ENCODE data around the gene SPP1.

DNA sequence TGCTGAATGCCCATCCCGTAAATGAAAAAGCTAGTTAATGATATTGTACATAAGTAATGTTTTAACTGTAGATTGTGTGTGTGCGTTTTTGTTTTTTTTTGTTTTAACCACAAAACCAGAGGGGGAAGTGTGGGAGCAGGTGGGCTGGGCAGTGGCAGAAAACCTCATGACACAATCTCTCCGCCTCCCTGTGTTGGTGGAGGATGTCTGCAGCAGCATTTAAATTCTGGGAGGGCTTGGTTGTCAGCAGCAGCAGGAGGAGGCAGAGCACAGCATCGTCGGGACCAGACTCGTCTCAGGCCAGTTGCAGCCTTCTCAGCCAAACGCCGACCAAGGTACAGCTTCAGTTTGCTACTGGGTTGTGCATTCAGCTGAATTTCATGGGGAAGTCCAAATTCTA is at the start of gene SPP1:
- TF ChIP-seq, protein P1, sequence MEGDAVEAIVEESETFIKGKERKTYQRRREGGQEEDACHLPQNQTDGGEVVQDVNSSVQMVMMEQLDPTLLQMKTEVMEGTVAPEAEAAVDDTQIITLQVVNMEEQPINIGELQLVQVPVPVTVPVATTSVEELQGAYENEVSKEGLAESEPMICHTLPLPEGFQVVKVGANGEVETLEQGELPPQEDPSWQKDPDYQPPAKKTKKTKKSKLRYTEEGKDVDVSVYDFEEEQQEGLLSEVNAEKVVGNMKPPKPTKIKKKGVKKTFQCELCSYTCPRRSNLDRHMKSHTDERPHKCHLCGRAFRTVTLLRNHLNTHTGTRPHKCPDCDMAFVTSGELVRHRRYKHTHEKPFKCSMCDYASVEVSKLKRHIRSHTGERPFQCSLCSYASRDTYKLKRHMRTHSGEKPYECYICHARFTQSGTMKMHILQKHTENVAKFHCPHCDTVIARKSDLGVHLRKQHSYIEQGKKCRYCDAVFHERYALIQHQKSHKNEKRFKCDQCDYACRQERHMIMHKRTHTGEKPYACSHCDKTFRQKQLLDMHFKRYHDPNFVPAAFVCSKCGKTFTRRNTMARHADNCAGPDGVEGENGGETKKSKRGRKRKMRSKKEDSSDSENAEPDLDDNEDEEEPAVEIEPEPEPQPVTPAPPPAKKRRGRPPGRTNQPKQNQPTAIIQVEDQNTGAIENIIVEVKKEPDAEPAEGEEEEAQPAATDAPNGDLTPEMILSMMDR (IDR thresholded peaks at IDR 0.05) = no peak
- TF ChIP-seq POLR2A (IDR thresholded peaks at IDR 0.05) = no peak

Data from sigmoid colon (tissue), 3 donors.